HepG2 (cell line): ENCODE results near the gene TNFSF13B. TPM values are rescaled to one million over a fixed set of nuclear protein-coding genes. Genes with fewer than 3 reads are reported as not detected.
A peak's percentile ranks its signal among the peaks of the same experiment; 100 is the strongest.

Experiments used
- ATAC-seq: fragments of 200-7000 bp; cut with Tn5 transposase; 3 replicates; pipeline ENCODE4 v1.9.1; 2020; ENCODE audit warnings: mild to moderate bottlenecking, moderate library complexity
- BruUV-seq: library from RNA; stranded (reverse); fragments of 400-500 nt; replicated peaks from 2 replicates; lab custom pipeline; 2021; lab: Mats Ljungman, UMichigan
- CTCF ChIA-PET: fragments of 300-600 bp; formaldehyde crosslinking; extraction: SDS; loops from one replicate; lab custom pipeline; 2021; ENCODE audit warnings: low total read pairs, inconsistent platforms, low intra/inter-chr PET ratio; lab: Yijun Ruan, JAX
- POLR2A ChIA-PET: fragments of 350-600 bp; sonication (Branson Sonifier 250); formaldehyde crosslinking; loops from one replicate; lab custom pipeline; 2020; ENCODE audit warnings: antibody characterized with exemption, inconsistent platforms; lab: Yijun Ruan, JAX
- DNase-seq: peaks from one replicate; pipeline ENCODE4 v3.0.0-alpha.2; 2015; ENCODE audit warnings: low spot score
- FAIRE-seq: peaks from 3 replicates; lab custom pipeline; 2011; peaks lifted over from hg19 to GRCh38; lab: Jason Lieb, UNC
- H2AFZ ChIP-seq: one replicate; pipeline ENCODE4 v1.6.1; 2011; ENCODE audit warnings: low read length, inconsistent platforms
- H3K27ac ChIP-seq: fragments of 300-600 bp; 3 replicates; pipeline ENCODE4 v1.8.0; 2011; ENCODE audit warnings: mixed run types, mild to moderate bottlenecking, mixed read lengths, low read length, inconsistent platforms; ENCODE audit not compliant: insufficient read depth; ENCODE audit errors: extremely low read length
- H3K27me3 ChIP-seq, 2 experiments: fragments of 200-600 bp in 1 of 2; 2 replicates in 1 of 2; 3 replicates in 1 of 2; pipeline versions ENCODE4 v1.6.0 to v1.8.0; 2011; ENCODE audit warnings: low read length in 2 of 2, mild to moderate bottlenecking in 2 of 2, moderate library complexity in 2 of 2, inconsistent platforms in 1 of 2; ENCODE audit not compliant: insufficient read depth in 2 of 2, control insufficient read depth in 1 of 2
- H3K36me3 ChIP-seq, 2 experiments: fragments of 200-600 bp in 1 of 2; replicated peaks in 1 of 2; 2 replicates in 1 of 2; 3 replicates in 1 of 2; pipeline versions ENCODE4 v1.5.1 to v1.8.0; 2011; ENCODE audit warnings: low read length in 2 of 2, inconsistent platforms in 1 of 2; ENCODE audit not compliant: insufficient read depth in 2 of 2, control insufficient read depth in 1 of 2
- H3K4me1 ChIP-seq: 2 replicates; pipeline ENCODE4 v1.5.1; 2012; ENCODE audit warnings: low read length, inconsistent platforms; ENCODE audit not compliant: insufficient read depth
- H3K4me2 ChIP-seq: 2 replicates; pipeline ENCODE4 v1.6.0; 2011; ENCODE audit warnings: low read depth, low read length, inconsistent platforms
- H3K4me3 ChIP-seq, 3 experiments: fragments of 200-600 bp in 1 of 3; sonication (generic), shearing (Covaris generic) in 1 of 3; replicated peaks in 1 of 3; 2 replicates each; pipeline ENCODE4 v1.5.1; 2011 to 2016; ENCODE audit warnings: low read length in 3 of 3, inconsistent platforms in 2 of 3, low read depth in 2 of 3, mild to moderate bottlenecking in 2 of 3, control low read depth in 1 of 3, mixed read lengths in 1 of 3; ENCODE audit not compliant: insufficient read depth in 1 of 3
- H3K79me2 ChIP-seq: one replicate; pipeline ENCODE4 v1.6.1; 2011; ENCODE audit warnings: low read length, inconsistent platforms; ENCODE audit not compliant: insufficient read depth
- H3K9ac ChIP-seq: 2 replicates; pipeline ENCODE4 v1.6.0; 2011; ENCODE audit warnings: mild to moderate bottlenecking, low read depth, low read length, inconsistent platforms; ENCODE audit not compliant: insufficient read depth
- H3K9me3 ChIP-seq: 2 replicates; pipeline ENCODE4 v1.5.1; 2012; ENCODE audit warnings: mild to moderate bottlenecking, low read length
- H4K20me1 ChIP-seq: 2 replicates; pipeline ENCODE4 v1.6.0; 2011; ENCODE audit warnings: inconsistent platforms, mild to moderate bottlenecking, low read length, moderate library complexity; ENCODE audit not compliant: insufficient read depth
- CCDC6 ChIP-seq: sonication (generic); formaldehyde crosslinking; IDR thresholded peaks from 2 replicates; pipeline ENCODE4 v1.8.1; 2022; ENCODE audit warnings: mild to moderate bottlenecking, missing genetic modification reagents, moderate library complexity
- FOXM1 ChIP-seq: sonication (generic); formaldehyde crosslinking; IDR thresholded peaks from 2 replicates; pipeline ENCODE4 v1.5.0; 2020; ENCODE audit warnings: missing genetic modification reagents
- MED1 ChIP-seq: sonication (generic); formaldehyde crosslinking; IDR thresholded peaks from 2 replicates; pipeline ENCODE4 v1.4.0; 2020; ENCODE audit warnings: missing genetic modification reagents
- ZNF136 ChIP-seq: sonication (generic); formaldehyde crosslinking; IDR thresholded peaks from 2 replicates; pipeline ENCODE4 v1.8.1; 2022; ENCODE audit warnings: low read depth, mild to moderate bottlenecking, moderate library complexity, missing genetic modification reagents
- ZNF382 ChIP-seq: sonication (generic); formaldehyde crosslinking; IDR thresholded peaks from 2 replicates; pipeline ENCODE4 v1.5.0; 2020; ENCODE audit warnings: missing genetic modification reagents, mild to moderate bottlenecking, borderline replicate concordance
- ZNF749 ChIP-seq: sonication (generic); formaldehyde crosslinking; IDR thresholded peaks from 2 replicates; pipeline ENCODE4 v1.8.0; 2022; ENCODE audit warnings: mild to moderate bottlenecking, missing genetic modification reagents, moderate library complexity, borderline replicate concordance
- WGBS: methylation state at CpG from one replicate; pipeline ENCODE4 v1.1.6; 2017; ENCODE audit warnings: low lambda C conversion rate; 5-methylcytosine and 5-hydroxymethylcytosine counted together
- in situ Hi-C: cut with HindIII; loops from 2 replicates; pipeline ENCODE4 v1.10.0; 2017; ENCODE audit warnings: low pct_unique_long_range_greater_than_20kb; ENCODE audit not compliant: extremely low pct_ligation_motif_present
- intact Hi-C: fragments of 100-400 bp; cut with micrococcal nuclease; formaldehyde crosslinking; loops from one replicate; pipeline ENCODE4 v1.10.0; 2022; ENCODE audit not compliant: unreplicated experiment
- polyA plus RNA-seq, 8 experiments: library from polyadenylated mRNA; depleted of rRNA in 3 of 8; stranded (reverse) in 7 of 8; unstranded in 1 of 8; fragments of >200 nt; fragmentation: Illumina TruSeq in 4 of 8; extraction: Trizol in 4 of 8; gene quantifications; 2 replicates each; pipeline versions ENCODE4 v1.2.1 to v1.2.3, GENCODE V29; 2011 to 2016; ENCODE audit warnings: low read depth in 4 of 8, missing spikeins in 1 of 8, mixed read lengths in 1 of 8; ENCODE audit not compliant: insufficient read depth in 1 of 8
- total RNA-seq, 5 experiments: library from RNA; depleted of rRNA; stranded (reverse); fragments of >200 nt; fragmentation: Illumina TruSeq; extraction: Trizol; gene quantifications; 2 replicates each; pipeline ENCODE4 v1.2.3, GENCODE V29; 2016; ENCODE audit warnings: low read depth in 1 of 5
- TF ChIP-seq, protein P1 (sequence below): fragments of 450-650 bp; IDR thresholded peaks from 2 replicates; pipeline ENCODE4 v1.6.1; 2017
- TF ChIP-seq, protein P2 (sequence below): sonication (generic); formaldehyde crosslinking; IDR thresholded peaks from 2 replicates; pipeline ENCODE4 v1.5.0; 2020; ENCODE audit warnings: missing genetic modification reagents

Gene TNFSF13B
- total and polyA plus RNA-seq, 2 of the 13 experiments (the other 11 are each of a cell fraction or from before 2014, with no cell fraction given): 0.13 to 0.20 TPM

DNA sequence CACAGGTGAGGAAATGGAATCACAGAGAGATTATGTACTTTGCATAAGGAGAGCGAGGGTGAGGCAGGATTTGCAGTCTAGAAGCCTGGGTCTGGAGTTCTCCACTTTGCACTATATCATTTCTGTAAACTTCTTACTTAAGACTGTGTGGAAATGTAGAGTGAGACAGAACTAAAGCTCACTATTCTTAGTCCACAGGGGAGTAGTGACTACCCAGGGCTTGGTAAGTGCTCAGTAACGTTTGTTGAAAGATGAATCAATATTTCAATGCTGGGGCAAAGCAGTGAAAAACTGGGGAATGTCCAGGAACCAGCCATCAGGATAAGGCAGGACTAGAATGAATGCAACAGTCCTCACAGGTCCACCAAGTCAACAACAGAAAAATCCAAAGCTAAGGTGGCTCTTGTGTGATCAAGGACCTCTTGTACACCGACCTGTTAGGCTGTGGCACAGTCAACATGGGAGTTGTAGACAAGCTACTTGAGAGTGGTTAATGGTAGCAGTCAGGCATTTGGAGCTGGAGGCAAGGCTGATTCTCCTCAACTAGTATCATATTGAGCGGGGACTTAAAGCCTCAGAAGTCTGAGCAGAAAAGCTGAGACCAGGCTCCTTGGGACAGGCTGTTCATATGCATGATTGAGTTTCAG lies 929 bp upstream of the TNFSF13B start (continued):
- TF ChIP-seq, protein P1, sequence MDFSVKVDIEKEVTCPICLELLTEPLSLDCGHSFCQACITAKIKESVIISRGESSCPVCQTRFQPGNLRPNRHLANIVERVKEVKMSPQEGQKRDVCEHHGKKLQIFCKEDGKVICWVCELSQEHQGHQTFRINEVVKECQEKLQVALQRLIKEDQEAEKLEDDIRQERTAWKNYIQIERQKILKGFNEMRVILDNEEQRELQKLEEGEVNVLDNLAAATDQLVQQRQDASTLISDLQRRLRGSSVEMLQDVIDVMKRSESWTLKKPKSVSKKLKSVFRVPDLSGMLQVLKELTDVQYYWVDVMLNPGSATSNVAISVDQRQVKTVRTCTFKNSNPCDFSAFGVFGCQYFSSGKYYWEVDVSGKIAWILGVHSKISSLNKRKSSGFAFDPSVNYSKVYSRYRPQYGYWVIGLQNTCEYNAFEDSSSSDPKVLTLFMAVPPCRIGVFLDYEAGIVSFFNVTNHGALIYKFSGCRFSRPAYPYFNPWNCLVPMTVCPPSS: no peak
- no peak for TF ChIP-seq ZNF136 (CRISPR knock-in tag)

DNA sequence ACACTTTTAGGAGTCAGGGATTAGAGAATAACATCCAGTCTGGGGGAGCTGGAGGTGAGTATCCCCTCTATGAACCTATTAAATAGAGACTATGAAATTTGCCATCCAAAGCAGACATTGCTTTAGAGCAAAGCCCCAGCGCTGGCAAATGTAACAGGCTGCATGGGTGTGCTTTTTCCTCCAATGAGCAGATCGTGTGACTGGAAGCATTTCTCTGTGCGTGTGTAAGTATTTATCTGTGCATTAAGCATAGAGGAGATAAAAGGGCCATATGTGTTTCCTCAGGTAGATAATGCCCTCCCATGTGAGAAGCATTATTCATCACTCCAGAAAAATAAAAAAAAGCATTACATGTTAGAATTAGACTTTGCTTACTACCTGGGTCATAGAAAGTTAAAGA lies 924 bp downstream of the TNFSF13B start:
- Histone ChIP-seq H2AFZ (no peak overlapping the region), H3K79me2 (no peaks in the 10 kb centered on the region), H3K27me3 (no peaks in the 10 kb centered on the region), H3K4me2 (peak overlapping the region; percentile 75), H3K4me3 (peak overlapping the region in 2 of 3 experiments; percentile 25 to 56; a peak in 2 of 6 replicates), H3K4me1 (peaks cover 12% of the 10 kb centered on the region; the same call in 1 of the 2 replicates), H4K20me1 (no peaks in the 10 kb centered on the region), H3K36me3 (no peaks in the 10 kb centered on the region), H3K9ac (no peak overlapping the region; the same call in 1 of the 2 replicates), H3K9me3 (no peaks in the 10 kb centered on the region), H3K27ac (no peak overlapping the region)
- POLR2A ChIA-PET: no interaction called here
- peak; percentile 67 for ATAC-seq
- CTCF ChIA-PET: no interaction called here
- BruUV-seq: no TSS peak
- intact Hi-C loops (no loop called here), in situ Hi-C loops (no loop called here)
- TF ChIP-seq, protein P2, sequence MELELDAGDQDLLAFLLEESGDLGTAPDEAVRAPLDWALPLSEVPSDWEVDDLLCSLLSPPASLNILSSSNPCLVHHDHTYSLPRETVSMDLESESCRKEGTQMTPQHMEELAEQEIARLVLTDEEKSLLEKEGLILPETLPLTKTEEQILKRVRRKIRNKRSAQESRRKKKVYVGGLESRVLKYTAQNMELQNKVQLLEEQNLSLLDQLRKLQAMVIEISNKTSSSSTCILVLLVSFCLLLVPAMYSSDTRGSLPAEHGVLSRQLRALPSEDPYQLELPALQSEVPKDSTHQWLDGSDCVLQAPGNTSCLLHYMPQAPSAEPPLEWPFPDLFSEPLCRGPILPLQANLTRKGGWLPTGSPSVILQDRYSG (CRISPR knock-in tag): no peak
- TF ChIP-seq ZNF382 (CRISPR knock-in tag) (no peak), CCDC6 (CRISPR knock-in tag) (no peak), MED1 (CRISPR knock-in tag) (no peak), FOXM1 (CRISPR knock-in tag) (no peak), ZNF749 (no peak)
- FAIRE-seq: no peak
- DNase-seq: no peak
- WGBS: 0% methylated on average over 3 of the region's 3 CpGs
